GM23248 (cell line): ENCODE results near the gene HPDL. TPM values are rescaled to one million over a fixed set of nuclear protein-coding genes. Genes with fewer than 3 reads are reported as not detected.
"Not testable (repeated sequence)": the region's sequence is repeated elsewhere in the genome, so short reads cannot be mapped to it uniquely, and the experiment has no call there.

ENCODE experiments used
- DNase-seq: peaks from one replicate; pipeline ENCODE4 v3.0.0-alpha.2; 2015
- H2AFZ ChIP-seq: fragments of 200-600 bp; sonication (generic); 2 replicates; pipeline ENCODE4 v1.6.1; 2016; ENCODE audit warnings: antibody characterized with exemption
- H3F3A ChIP-seq: fragments of 200-600 bp; sonication (generic); 2 replicates; pipeline ENCODE4 v1.6.1; 2016; ENCODE audit warnings: mild to moderate bottlenecking, antibody characterized with exemption, mixed run types; ENCODE audit not compliant: insufficient read depth
- H3K27ac ChIP-seq: fragments of 200-600 bp; sonication (generic); 2 replicates; pipeline ENCODE4 v1.5.1; 2016; ENCODE audit warnings: mild to moderate bottlenecking
- H3K27me3 ChIP-seq: fragments of 200-600 bp; sonication (generic); replicated peaks from 2 replicates; pipeline ENCODE4 v1.6.1; 2016; ENCODE audit warnings: mild to moderate bottlenecking; ENCODE audit not compliant: insufficient read depth
- H3K36me3 ChIP-seq: fragments of 200-600 bp; sonication (generic); 2 replicates; pipeline ENCODE4 v1.6.1; 2016; ENCODE audit warnings: low read depth, mild to moderate bottlenecking
- H3K4me1 ChIP-seq: fragments of 200-600 bp; sonication (generic); 2 replicates; pipeline ENCODE4 v1.6.1; 2016; ENCODE audit warnings: mild to moderate bottlenecking; ENCODE audit not compliant: insufficient read depth
- H3K4me2 ChIP-seq: fragments of 200-600 bp; sonication (generic); one replicate; pipeline ENCODE4 v1.6.1; 2016; ENCODE audit warnings: mild to moderate bottlenecking; ENCODE audit not compliant: unreplicated experiment
- H3K4me3 ChIP-seq: fragments of 200-600 bp; sonication (generic); 2 replicates; pipeline ENCODE4 v1.5.1; 2016; ENCODE audit warnings: mild to moderate bottlenecking
- H3K79me2 ChIP-seq: fragments of 200-600 bp; sonication (generic); 2 replicates; pipeline ENCODE4 v1.6.1; 2016; ENCODE audit warnings: mild to moderate bottlenecking; ENCODE audit not compliant: insufficient read depth
- H3K9ac ChIP-seq: fragments of 200-600 bp; sonication (generic); 2 replicates; pipeline ENCODE4 v1.6.1; 2016; ENCODE audit warnings: mild to moderate bottlenecking
- H3K9me2 ChIP-seq: fragments of 200-600 bp; sonication (generic); 2 replicates; pipeline ENCODE4 v1.6.1; 2016; ENCODE audit warnings: mixed run types, mild to moderate bottlenecking, moderate library complexity; ENCODE audit not compliant: insufficient read depth
- H3K9me3 ChIP-seq: fragments of 200-600 bp; sonication (generic); one replicate; pipeline ENCODE4 v1.6.1; 2017; ENCODE audit warnings: low read depth
- H4K20me1 ChIP-seq: fragments of 200-600 bp; sonication (generic); 2 replicates; pipeline ENCODE4 v1.6.0; 2016; ENCODE audit not compliant: insufficient read depth
- EZH2 ChIP-seq: fragments of 200-600 bp; sonication (generic); IDR thresholded peaks from 2 replicates; pipeline ENCODE4 v1.6.1; 2018; ENCODE audit warnings: antibody characterized with exemption, mild to moderate bottlenecking; ENCODE audit not compliant: insufficient read depth, poor library complexity, severe bottlenecking
- EZH2phosphoT487 ChIP-seq: fragments of 200-600 bp; sonication (generic); IDR thresholded peaks from 2 replicates; pipeline ENCODE4 v1.6.1; 2018; ENCODE audit warnings: antibody characterized with exemption, moderate library complexity, mild to moderate bottlenecking, low read depth; ENCODE audit not compliant: insufficient read depth
- WGBS, 2 experiments: methylation state at CpG; one replicate each; pipeline ENCODE4 v1.1.6; 2015 to 2017; ENCODE audit warnings: low lambda C conversion rate in 2 of 2, low coverage in 1 of 2; ENCODE audit errors: missing lambda C conversion rate in 2 of 2; 5-methylcytosine and 5-hydroxymethylcytosine counted together
- in situ Hi-C: fragments of 300-500 bp; cut with MboI; formaldehyde crosslinking; loops from 2 replicates; pipeline ENCODE4 v1.15.0; 2020
- polyA plus RNA-seq: library from polyadenylated mRNA; unstranded; fragments of >200 nt; fragmentation: Nextera tagmentation; extraction: Ambion mirVana; gene quantifications from 2 replicates; pipeline ENCODE4 v1.2.1, GENCODE V29; 2016
- total RNA-seq: library from RNA; depleted of rRNA; stranded (reverse); fragments of >200 nt; shearing (Covaris generic); gene quantifications from 2 replicates; pipeline ENCODE4 v1.2.3, GENCODE V29; 2014; rRNA removed

HPDL gene
- total RNA-seq (3.7 TPM in 2 replicates), polyA plus RNA-seq (1.2 and 1.4 TPM in 2 replicates)

GRCh38 chr1:45326627-45327623, at the start of gene HPDL:
TSS of gene HPDL (plus strand) at chr1:45326895. CDS start at chr1:45327149, 254 bp downstream.
- no peaks in the 10 kb centered on the region for H3K79me2 ChIP-seq
- no peaks in the 10 kb centered on the region for H3F3A ChIP-seq
- peak within 1 kb of the TSS; percentile 66 for H3K4me2 ChIP-seq
- H3K9me2 ChIP-seq, result no peaks in the 10 kb centered on the region
- in situ Hi-C loops, result no loop called here
- peak within 1 kb of the TSS; percentile 66 for H3K9ac ChIP-seq
- peak within 1 kb of the TSS; percentile 64 for H3K4me3 ChIP-seq
- H3K4me1 ChIP-seq, result 0 out of 2 replicates have a peak, but pooled peaks cover 3% of the 10 kb centered on the region
- H4K20me1 ChIP-seq, result no peaks in the 10 kb centered on the region
- no peak within 1 kb of the TSS for H3K27ac ChIP-seq
- no peak for TF ChIP-seq EZH2
- TF ChIP-seq EZH2phosphoT487, result no peak
- peak within 1 kb of the TSS; percentile 76 for H2AFZ ChIP-seq
- no peaks in the 10 kb centered on the region for H3K9me3 ChIP-seq
- WGBS, 2 experiments, result 8 to 12% methylated on average over 76 to 87 of the region's 96 CpGs
- H3K36me3 ChIP-seq, result no peaks in the 10 kb centered on the region
- DNase-seq, result peak; percentile 77
- no peaks in the 10 kb centered on the region for H3K27me3 ChIP-seq

- Histone ChIP-seq H3K79me2 (no peaks in the 10 kb centered on the region), H3K27ac (no peak overlapping the region), H3K4me3 (no peak overlapping the region), H3K27me3 (no peaks in the 10 kb centered on the region), H3K9me3 (no peaks in the 10 kb centered on the region), H3K9me2 (no peaks in the 10 kb centered on the region), H3K36me3 (no peaks in the 10 kb centered on the region), H3K4me2 (no peak overlapping the region), H3K9ac (no peak overlapping the region), H2AFZ (no peak overlapping the region), H3F3A (no peaks in the 10 kb centered on the region), H3K4me1 (no peaks in the 10 kb centered on the region), H4K20me1 (no peaks in the 10 kb centered on the region)
- no peak for DNase-seq
- in situ Hi-C loops, result no loop called here
- whole genome bisulfite sequencing, 2 experiments, result 28 to 30% methylated on average over 3 of the region's 3 CpGs
- TF ChIP-seq EZH2phosphoT487, result no peak
- TF ChIP-seq EZH2, result no peak
Observed at GRCh38 chr1:45282351-45282750, 44.3 kb upstream of the HPDL start.

GRCh38 chr1:45284858-45285257, 41.8 kb upstream of the HPDL start:
- H3K79me2 ChIP-seq, H3K4me3 ChIP-seq, H3K27me3 ChIP-seq, H3F3A ChIP-seq, DNase-seq, H3K4me1 ChIP-seq, H3K4me2 ChIP-seq, in situ Hi-C loops, H3K9me3 ChIP-seq, H3K27ac ChIP-seq, H4K20me1 ChIP-seq, H3K9me2 ChIP-seq, H2AFZ ChIP-seq, H3K9ac ChIP-seq, H3K36me3 ChIP-seq: not testable (repeated sequence)
- WGBS, 2 experiments, result 65 to 67% methylated on average over 9 of the region's 9 CpGs

GRCh38 chr1:45286521-45286920, 40.2 kb upstream of the HPDL start:
- H4K20me1 ChIP-seq, H3K79me2 ChIP-seq, DNase-seq, H3K4me1 ChIP-seq, H3K9me3 ChIP-seq, H2AFZ ChIP-seq, H3K9me2 ChIP-seq, H3K4me3 ChIP-seq, in situ Hi-C loops, H3F3A ChIP-seq, H3K4me2 ChIP-seq, H3K27ac ChIP-seq, H3K9ac ChIP-seq, H3K27me3 ChIP-seq, H3K36me3 ChIP-seq: not testable (repeated sequence)
- WGBS, 2 experiments, result 27 to 28% methylated on average over 3 of the region's 3 CpGs

GRCh38 chr1:45291002-45291401, 35.7 kb upstream of the HPDL start:
- H3K4me1 ChIP-seq, H3K27ac ChIP-seq, H3F3A ChIP-seq, H3K27me3 ChIP-seq, H3K9me3 ChIP-seq, H2AFZ ChIP-seq, DNase-seq, in situ Hi-C loops, H3K4me3 ChIP-seq, H3K79me2 ChIP-seq, H4K20me1 ChIP-seq, H3K9me2 ChIP-seq, H3K4me2 ChIP-seq, H3K9ac ChIP-seq, H3K36me3 ChIP-seq: not testable (repeated sequence)
- 71 to 74% methylated on average over 6 of the region's 6 CpGs for WGBS, 2 experiments
